Measurements from ENCODE around the gene LAD1.

The LAD1 gene

DNA sequence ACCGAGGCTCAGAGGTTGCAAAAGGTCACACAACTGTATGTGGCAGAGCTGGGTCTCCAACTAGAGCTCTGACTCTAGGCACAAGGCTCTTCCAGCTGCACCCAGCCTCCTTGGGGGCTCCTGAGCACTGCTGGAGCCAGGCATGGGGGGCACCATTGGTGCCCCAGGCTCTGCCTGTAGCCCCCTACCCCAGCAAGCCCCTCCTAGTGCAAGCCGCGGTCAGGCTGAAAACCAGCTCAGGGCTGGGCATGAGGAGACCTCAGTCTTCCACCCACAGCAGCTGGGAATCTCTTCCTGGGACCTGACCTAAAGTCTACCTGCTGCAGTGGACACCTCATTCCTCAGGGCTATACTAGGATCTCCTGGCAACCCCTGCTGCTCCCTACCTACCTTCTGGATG lies 36.2 kb downstream of the LAD1 start:
- H3K9me3 ChIP-seq (ENCODE audit: insufficient read depth, low read depth, low read length) = no peaks in the 10 kb centered on the region
- H3K4me1 ChIP-seq (ENCODE audit: insufficient read depth, low read length) = peaks cover 4% of the 10 kb centered on the region; the same call in 1 of the 2 replicates
- H3K9ac ChIP-seq (ENCODE audit: low read depth, low read length) = no peak overlapping the region
- H3K27me3 ChIP-seq (ENCODE audit: insufficient read depth, low read length) = no peaks in the 10 kb centered on the region
- 94% methylated on average over 3 of the region's 3 CpGs for WGBS
- no peak overlapping the region for H3K4me3 ChIP-seq (ENCODE audit: low read length)
- H3K36me3 ChIP-seq (ENCODE audit: insufficient read depth, low read length) = no peaks in the 10 kb centered on the region
- no peak overlapping the region for H3K27ac ChIP-seq (ENCODE audit: low read depth, low read length)

GRCh38 chr1:201361652-201362504 lies 37.2 kb downstream of the LAD1 start:
- Histone ChIP-seq H3K27me3 (ENCODE audit: insufficient read depth, low read length) (no peaks in the 10 kb centered on the region), H3K27ac (ENCODE audit: low read depth, low read length) (no peak overlapping the region), H3K4me1 (ENCODE audit: insufficient read depth, low read length) (peaks cover 4% of the 10 kb centered on the region; the same call in 1 of the 2 replicates), H3K4me3 (ENCODE audit: low read length) (no peak overlapping the region), H3K9ac (ENCODE audit: low read depth, low read length) (no peak overlapping the region), H3K9me3 (ENCODE audit: insufficient read depth, low read depth, low read length) (no peaks in the 10 kb centered on the region), H3K36me3 (ENCODE audit: insufficient read depth, low read length) (no peaks in the 10 kb centered on the region)
- WGBS = 33% methylated on average over 7 of the region's 10 CpGs

DNA sequence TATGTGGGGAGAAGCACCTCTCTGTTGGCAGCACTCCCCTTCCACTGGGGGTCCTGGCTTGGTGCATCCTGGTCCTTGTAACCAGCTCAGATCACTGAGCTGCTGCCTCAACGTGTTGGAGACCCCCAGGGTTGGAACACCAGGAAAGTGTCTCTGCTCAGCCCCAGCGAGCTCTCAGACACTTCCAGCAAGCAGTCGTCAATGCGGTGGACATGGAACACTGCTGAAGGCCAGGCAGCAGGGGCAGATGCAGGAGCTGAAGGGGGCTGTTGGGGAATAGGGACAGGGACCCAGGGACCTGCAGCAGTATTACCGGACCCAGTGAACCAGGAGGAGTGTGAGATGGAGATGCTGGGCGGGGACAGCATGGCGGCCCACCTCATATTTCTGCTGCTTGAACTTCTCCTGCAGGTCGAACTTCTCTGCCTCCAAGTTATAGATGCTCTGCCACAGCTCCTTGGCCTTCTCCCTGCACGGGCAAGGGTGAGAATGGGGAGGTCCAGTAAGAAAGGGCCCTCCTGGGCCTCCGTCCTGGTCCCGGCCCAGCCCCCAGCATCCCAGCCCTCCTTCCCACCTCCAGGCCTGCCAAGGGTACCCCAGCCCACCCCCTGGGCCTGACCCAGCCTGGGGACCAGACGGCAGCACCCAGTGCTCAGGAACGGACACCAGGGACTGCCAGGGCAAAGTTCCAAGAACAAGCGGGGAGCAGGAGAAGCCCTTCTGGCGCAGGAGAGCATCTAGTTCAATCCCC lies 38.0 kb downstream of the LAD1 start:
- no peak overlapping the region for H3K4me3 ChIP-seq (ENCODE audit: low read length)
- H3K9ac ChIP-seq (ENCODE audit: low read depth, low read length) = no peak overlapping the region
- 91% methylated on average over 14 of the region's 15 CpGs for WGBS
- H3K9me3 ChIP-seq (ENCODE audit: insufficient read depth, low read depth, low read length) = no peaks in the 10 kb centered on the region
- peaks cover 4% of the 10 kb centered on the region; the same call in 1 of the 2 replicates for H3K4me1 ChIP-seq (ENCODE audit: insufficient read depth, low read length)
- no peaks in the 10 kb centered on the region for H3K27me3 ChIP-seq (ENCODE audit: insufficient read depth, low read length)
- H3K27ac ChIP-seq (ENCODE audit: low read depth, low read length) = no peak overlapping the region
- no peaks in the 10 kb centered on the region for H3K36me3 ChIP-seq (ENCODE audit: insufficient read depth, low read length)

DNA sequence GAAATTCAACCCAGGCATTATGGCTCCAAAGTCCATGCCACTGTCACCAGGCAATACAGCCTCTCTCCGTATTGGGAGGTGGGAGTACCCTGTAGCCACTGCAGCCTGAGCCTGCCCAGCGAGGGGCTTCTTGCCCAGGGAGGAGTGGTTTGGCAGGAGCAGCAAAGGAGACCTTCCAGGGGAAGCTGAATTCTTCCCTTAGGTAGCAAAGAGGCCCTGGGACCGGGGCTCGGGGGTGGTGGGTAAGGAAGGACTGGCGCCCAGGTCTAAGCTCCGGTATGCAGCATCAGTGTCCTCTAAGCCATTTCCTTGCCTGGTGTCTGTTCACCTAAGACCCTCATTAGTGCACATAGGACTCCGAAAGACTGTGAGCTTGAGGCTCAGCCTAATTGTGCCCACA lies 38.6 kb downstream of the LAD1 start:
- Histone ChIP-seq H3K4me1 (ENCODE audit: insufficient read depth, low read length) (peaks cover 4% of the 10 kb centered on the region; the same call in 1 of the 2 replicates), H3K9ac (ENCODE audit: low read depth, low read length) (no peak overlapping the region), H3K27me3 (ENCODE audit: insufficient read depth, low read length) (no peaks in the 10 kb centered on the region), H3K36me3 (ENCODE audit: insufficient read depth, low read length) (no peaks in the 10 kb centered on the region), H3K4me3 (ENCODE audit: low read length) (no peak overlapping the region), H3K9me3 (ENCODE audit: insufficient read depth, low read depth, low read length) (no peaks in the 10 kb centered on the region), H3K27ac (ENCODE audit: low read depth, low read length) (no peak overlapping the region)
- WGBS = 95% methylated on average over 7 of the region's 7 CpGs

GRCh38 chr1:201359873-201360210 lies 39.3 kb downstream of the LAD1 start:
- Histone ChIP-seq H3K27ac (ENCODE audit: low read depth, low read length) (no peak overlapping the region), H3K4me1 (ENCODE audit: insufficient read depth, low read length) (peaks cover 4% of the 10 kb centered on the region; the same call in 1 of the 2 replicates), H3K9me3 (ENCODE audit: insufficient read depth, low read depth, low read length) (no peaks in the 10 kb centered on the region), H3K9ac (ENCODE audit: low read depth, low read length) (no peak overlapping the region), H3K4me3 (ENCODE audit: low read length) (no peak overlapping the region), H3K27me3 (ENCODE audit: insufficient read depth, low read length) (no peaks in the 10 kb centered on the region), H3K36me3 (ENCODE audit: insufficient read depth, low read length) (no peaks in the 10 kb centered on the region)
- WGBS = 87% methylated on average over 2 of the region's 2 CpGs

GRCh38 chr1:201359031-201359872 lies 39.9 kb downstream of the LAD1 start:
- H3K4me3 ChIP-seq (ENCODE audit: low read length) = no peak overlapping the region
- H3K27me3 ChIP-seq (ENCODE audit: insufficient read depth, low read length) = no peaks in the 10 kb centered on the region
- H3K9me3 ChIP-seq (ENCODE audit: insufficient read depth, low read depth, low read length) = no peaks in the 10 kb centered on the region
- WGBS = 80% methylated on average over 17 of the region's 18 CpGs
- H3K27ac ChIP-seq (ENCODE audit: low read depth, low read length) = no peak overlapping the region
- H3K4me1 ChIP-seq (ENCODE audit: insufficient read depth, low read length) = peaks cover 4% of the 10 kb centered on the region; the same call in 1 of the 2 replicates
- H3K36me3 ChIP-seq (ENCODE audit: insufficient read depth, low read length) = no peaks in the 10 kb centered on the region
- H3K9ac ChIP-seq (ENCODE audit: low read depth, low read length) = no peak overlapping the region

DNA sequence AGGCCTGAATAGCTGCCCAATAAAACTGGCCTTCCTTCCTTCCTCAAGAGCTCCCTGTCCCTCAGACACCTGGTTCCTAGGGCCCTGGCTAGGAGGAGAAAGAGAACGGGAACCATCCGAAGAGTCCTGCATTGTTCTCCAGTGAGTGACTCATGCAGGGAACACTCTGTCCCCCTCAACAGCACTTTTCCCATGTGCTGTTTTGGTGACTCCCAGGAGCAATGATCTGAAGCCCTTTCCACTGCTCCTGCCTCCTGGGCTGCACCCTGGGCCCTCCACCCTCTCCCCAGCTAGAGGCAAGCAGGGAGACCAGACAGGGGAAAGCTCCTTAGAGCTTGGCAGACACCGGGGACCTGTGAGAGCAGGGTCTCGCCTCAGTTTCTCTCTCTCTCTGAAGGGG lies 40.5 kb downstream of the LAD1 start:
- no peaks in the 10 kb centered on the region for H3K36me3 ChIP-seq (ENCODE audit: insufficient read depth, low read length)
- no peak overlapping the region for H3K9ac ChIP-seq (ENCODE audit: low read depth, low read length)
- WGBS = 85% methylated on average over 4 of the region's 4 CpGs
- no peak overlapping the region for H3K27ac ChIP-seq (ENCODE audit: low read depth, low read length)
- no peaks in the 10 kb centered on the region for H3K27me3 ChIP-seq (ENCODE audit: insufficient read depth, low read length)
- H3K4me1 ChIP-seq (ENCODE audit: insufficient read depth, low read length) = peaks cover 4% of the 10 kb centered on the region; the same call in 1 of the 2 replicates
- H3K4me3 ChIP-seq (ENCODE audit: low read length) = no peak overlapping the region
- no peaks in the 10 kb centered on the region for H3K9me3 ChIP-seq (ENCODE audit: insufficient read depth, low read depth, low read length)

DNA sequence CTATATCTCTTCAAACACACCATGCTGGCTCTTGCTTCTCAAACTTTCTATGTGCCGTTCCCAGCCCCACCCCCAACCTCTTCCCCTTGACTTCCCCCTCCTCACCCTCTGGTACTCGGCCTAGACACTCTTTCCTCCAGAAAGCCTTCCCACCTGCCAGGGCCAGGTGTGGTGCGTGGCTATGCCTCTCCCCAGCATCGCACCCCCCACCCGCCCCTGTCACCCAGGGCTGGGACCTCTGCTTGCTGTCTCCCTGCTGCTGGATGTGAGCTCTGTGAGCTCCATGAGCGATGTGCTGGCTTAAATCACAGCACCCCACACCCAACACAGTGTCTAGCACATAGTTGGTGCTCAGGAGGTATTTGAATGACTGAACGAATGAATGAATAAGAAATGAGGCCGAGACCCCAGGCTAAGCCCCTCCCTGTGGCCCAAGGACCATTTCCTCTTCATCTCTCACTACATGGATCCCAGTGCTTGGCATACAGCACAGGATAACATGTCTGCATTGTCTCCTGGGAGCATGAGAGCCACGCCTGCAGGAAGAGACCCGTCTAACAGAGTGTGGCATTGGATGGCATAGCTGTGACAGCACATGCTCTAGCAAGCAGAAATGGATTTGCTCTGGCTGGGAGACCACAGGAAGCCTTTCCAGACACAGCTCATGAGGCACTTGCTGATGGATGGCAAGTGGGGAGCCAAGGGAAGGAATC lies 41.3 kb downstream of the LAD1 start:
- H3K4me3 ChIP-seq (ENCODE audit: low read length) = no peak overlapping the region
- H3K9me3 ChIP-seq (ENCODE audit: insufficient read depth, low read depth, low read length) = no peaks in the 10 kb centered on the region
- H3K4me1 ChIP-seq (ENCODE audit: insufficient read depth, low read length) = peaks cover 4% of the 10 kb centered on the region; the same call in 1 of the 2 replicates
- H3K27ac ChIP-seq (ENCODE audit: low read depth, low read length) = no peak overlapping the region
- 91% methylated on average over 9 of the region's 10 CpGs for WGBS
- no peak overlapping the region for H3K9ac ChIP-seq (ENCODE audit: low read depth, low read length)
- no peaks in the 10 kb centered on the region for H3K36me3 ChIP-seq (ENCODE audit: insufficient read depth, low read length)
- H3K27me3 ChIP-seq (ENCODE audit: insufficient read depth, low read length) = no peaks in the 10 kb centered on the region

GRCh38 chr1:201357211-201357610 lies 41.9 kb downstream of the LAD1 start:
- Histone ChIP-seq H3K4me1 (ENCODE audit: insufficient read depth, low read length) (peaks cover 4% of the 10 kb centered on the region; the same call in 1 of the 2 replicates), H3K9ac (ENCODE audit: low read depth, low read length) (no peak overlapping the region), H3K27me3 (ENCODE audit: insufficient read depth, low read length) (no peaks in the 10 kb centered on the region), H3K9me3 (ENCODE audit: insufficient read depth, low read depth, low read length) (no peaks in the 10 kb centered on the region), H3K36me3 (ENCODE audit: insufficient read depth, low read length) (no peaks in the 10 kb centered on the region), H3K4me3 (ENCODE audit: low read length) (no peak overlapping the region), H3K27ac (ENCODE audit: low read depth, low read length) (no peak overlapping the region)
- WGBS = 92% methylated on average over 8 of the region's 8 CpGs

DNA sequence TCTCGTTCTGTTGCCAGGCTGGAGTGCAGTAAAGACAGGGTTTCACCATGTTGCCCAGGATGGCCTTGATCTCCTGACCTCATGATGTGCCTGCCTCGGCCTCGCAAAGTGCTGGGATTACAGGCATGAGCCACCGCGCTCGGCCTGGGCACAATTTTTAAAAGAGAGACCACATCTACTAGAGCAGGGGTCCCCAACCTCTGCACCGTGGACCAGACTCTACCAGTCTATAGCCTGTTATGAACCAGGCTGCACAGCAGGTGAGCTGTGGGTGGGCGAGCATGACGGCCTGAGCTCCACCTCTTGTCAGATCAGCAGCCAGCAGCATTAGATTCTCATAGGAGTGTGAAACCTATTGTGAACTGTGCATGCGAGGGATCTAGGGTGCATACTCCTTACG lies 42.4 kb downstream of the LAD1 start:
- no peak overlapping the region for H3K27ac ChIP-seq (ENCODE audit: low read depth, low read length)
- no peak overlapping the region for H3K9ac ChIP-seq (ENCODE audit: low read depth, low read length)
- no peaks in the 10 kb centered on the region for H3K36me3 ChIP-seq (ENCODE audit: insufficient read depth, low read length)
- H3K27me3 ChIP-seq (ENCODE audit: insufficient read depth, low read length) = no peaks in the 10 kb centered on the region
- H3K9me3 ChIP-seq (ENCODE audit: insufficient read depth, low read depth, low read length) = no peaks in the 10 kb centered on the region
- H3K4me1 ChIP-seq (ENCODE audit: insufficient read depth, low read length) = peaks cover 4% of the 10 kb centered on the region; the same call in 1 of the 2 replicates
- WGBS = 83% methylated on average over 11 of the region's 11 CpGs
- no peak overlapping the region for H3K4me3 ChIP-seq (ENCODE audit: low read length)
